HepG2 (cell line): ENCODE measurements around the gene H1-8. TPM values are rescaled to one million over a fixed set of nuclear protein-coding genes. Genes with fewer than 3 reads are reported as not detected.

ENCODE experiments used
- ATAC-seq: fragments of 200-7000 bp; cut with Tn5 transposase; 3 replicates; pipeline ENCODE4 v1.9.1; 2020; ENCODE audit warnings: mild to moderate bottlenecking, moderate library complexity
- BruUV-seq: library from RNA; stranded (reverse); fragments of 400-500 nt; replicated peaks from 2 replicates; lab custom pipeline; 2021; lab: Mats Ljungman, UMichigan
- CTCF ChIA-PET: fragments of 300-600 bp; formaldehyde crosslinking; extraction: SDS; loops from one replicate; lab custom pipeline; 2021; ENCODE audit warnings: low total read pairs, inconsistent platforms, low intra/inter-chr PET ratio; lab: Yijun Ruan, JAX
- POLR2A ChIA-PET: fragments of 350-600 bp; sonication (Branson Sonifier 250); formaldehyde crosslinking; loops from one replicate; lab custom pipeline; 2020; ENCODE audit warnings: antibody characterized with exemption, inconsistent platforms; lab: Yijun Ruan, JAX
- DNase-seq: peaks from one replicate; pipeline ENCODE4 v3.0.0-alpha.2; 2015; ENCODE audit warnings: low spot score
- FAIRE-seq: peaks from 3 replicates; lab custom pipeline; 2011; peaks lifted over from hg19 to GRCh38; lab: Jason Lieb, UNC
- H2AFZ ChIP-seq: one replicate; pipeline ENCODE4 v1.6.1; 2011; ENCODE audit warnings: low read length, inconsistent platforms
- H3K27ac ChIP-seq: fragments of 300-600 bp; 3 replicates; pipeline ENCODE4 v1.8.0; 2011; ENCODE audit warnings: mixed run types, mild to moderate bottlenecking, mixed read lengths, low read length, inconsistent platforms; ENCODE audit not compliant: insufficient read depth; ENCODE audit errors: extremely low read length
- H3K27me3 ChIP-seq, 2 experiments: fragments of 200-600 bp in 1 of 2; 2 replicates in 1 of 2; 3 replicates in 1 of 2; pipeline versions ENCODE4 v1.6.0 to v1.8.0; 2011; ENCODE audit warnings: low read length in 2 of 2, mild to moderate bottlenecking in 2 of 2, moderate library complexity in 2 of 2, inconsistent platforms in 1 of 2; ENCODE audit not compliant: insufficient read depth in 2 of 2, control insufficient read depth in 1 of 2
- H3K36me3 ChIP-seq, 2 experiments: fragments of 200-600 bp in 1 of 2; replicated peaks in 1 of 2; 2 replicates in 1 of 2; 3 replicates in 1 of 2; pipeline versions ENCODE4 v1.5.1 to v1.8.0; 2011; ENCODE audit warnings: low read length in 2 of 2, inconsistent platforms in 1 of 2; ENCODE audit not compliant: insufficient read depth in 2 of 2, control insufficient read depth in 1 of 2
- H3K4me1 ChIP-seq: 2 replicates; pipeline ENCODE4 v1.5.1; 2012; ENCODE audit warnings: low read length, inconsistent platforms; ENCODE audit not compliant: insufficient read depth
- H3K4me2 ChIP-seq: 2 replicates; pipeline ENCODE4 v1.6.0; 2011; ENCODE audit warnings: low read depth, low read length, inconsistent platforms
- H3K4me3 ChIP-seq, 3 experiments: fragments of 200-600 bp in 1 of 3; sonication (generic), shearing (Covaris generic) in 1 of 3; replicated peaks in 1 of 3; 2 replicates each; pipeline ENCODE4 v1.5.1; 2011 to 2016; ENCODE audit warnings: low read length in 3 of 3, inconsistent platforms in 2 of 3, low read depth in 2 of 3, mild to moderate bottlenecking in 2 of 3, control low read depth in 1 of 3, mixed read lengths in 1 of 3; ENCODE audit not compliant: insufficient read depth in 1 of 3
- H3K79me2 ChIP-seq: one replicate; pipeline ENCODE4 v1.6.1; 2011; ENCODE audit warnings: low read length, inconsistent platforms; ENCODE audit not compliant: insufficient read depth
- H3K9ac ChIP-seq: 2 replicates; pipeline ENCODE4 v1.6.0; 2011; ENCODE audit warnings: mild to moderate bottlenecking, low read depth, low read length, inconsistent platforms; ENCODE audit not compliant: insufficient read depth
- H3K9me3 ChIP-seq: 2 replicates; pipeline ENCODE4 v1.5.1; 2012; ENCODE audit warnings: mild to moderate bottlenecking, low read length
- H4K20me1 ChIP-seq: 2 replicates; pipeline ENCODE4 v1.6.0; 2011; ENCODE audit warnings: inconsistent platforms, mild to moderate bottlenecking, low read length, moderate library complexity; ENCODE audit not compliant: insufficient read depth
- EHMT2 ChIP-seq: fragments of 200-600 bp; sonication (generic); IDR thresholded peaks from 2 replicates; pipeline ENCODE4 v1.7.0; 2017; ENCODE audit warnings: antibody characterized with exemption, low read depth, low read length, borderline replicate concordance
- FOXP4 ChIP-seq: sonication (generic); formaldehyde crosslinking; IDR thresholded peaks from 2 replicates; pipeline ENCODE4 v1.4.0; 2020; ENCODE audit warnings: missing genetic modification reagents
- GATAD2A ChIP-seq: IDR thresholded peaks from 2 replicates; pipeline ENCODE4 v1.6.1; 2016
- KLF12 ChIP-seq: sonication (generic); formaldehyde crosslinking; IDR thresholded peaks from 2 replicates; pipeline ENCODE4 v1.4.0; 2020; ENCODE audit warnings: missing genetic modification reagents, borderline replicate concordance
- ONECUT2 ChIP-seq: sonication (generic); formaldehyde crosslinking; IDR thresholded peaks from 2 replicates; pipeline ENCODE4 v1.4.0; 2020; ENCODE audit warnings: missing genetic modification reagents
- POLR2AphosphoS5 ChIP-seq: IDR thresholded peaks from 2 replicates; pipeline ENCODE4 v1.6.1; 2012; ENCODE audit warnings: low read depth, low read length
- ZBTB43 ChIP-seq: sonication (generic); formaldehyde crosslinking; conservative IDR thresholded peaks from 2 replicates; pipeline ENCODE4 v1.4.0; 2020; ENCODE audit warnings: missing genetic modification reagents
- ZFP41 ChIP-seq: sonication (generic); formaldehyde crosslinking; IDR thresholded peaks from 2 replicates; pipeline ENCODE4 v1.4.0; 2020; ENCODE audit warnings: mild to moderate bottlenecking, missing genetic modification reagents, borderline replicate concordance
- ZSCAN21 ChIP-seq: sonication (generic); formaldehyde crosslinking; IDR thresholded peaks from 2 replicates; pipeline ENCODE4 v1.8.0; 2022; ENCODE audit warnings: mild to moderate bottlenecking, missing genetic modification reagents, moderate library complexity, borderline replicate concordance
- WGBS: methylation state at CpG from one replicate; pipeline ENCODE4 v1.1.6; 2017; ENCODE audit warnings: low lambda C conversion rate; 5-methylcytosine and 5-hydroxymethylcytosine counted together
- in situ Hi-C: cut with HindIII; loops from 2 replicates; pipeline ENCODE4 v1.10.0; 2017; ENCODE audit warnings: low pct_unique_long_range_greater_than_20kb; ENCODE audit not compliant: extremely low pct_ligation_motif_present
- intact Hi-C: fragments of 100-400 bp; cut with micrococcal nuclease; formaldehyde crosslinking; loops from one replicate; pipeline ENCODE4 v1.10.0; 2022; ENCODE audit not compliant: unreplicated experiment
- polyA plus RNA-seq, 8 experiments: library from polyadenylated mRNA; depleted of rRNA in 3 of 8; stranded (reverse) in 7 of 8; unstranded in 1 of 8; fragments of >200 nt; fragmentation: Illumina TruSeq in 4 of 8; extraction: Trizol in 4 of 8; gene quantifications; 2 replicates each; pipeline versions ENCODE4 v1.2.1 to v1.2.3, GENCODE V29; 2011 to 2016; ENCODE audit warnings: low read depth in 4 of 8, missing spikeins in 1 of 8, mixed read lengths in 1 of 8; ENCODE audit not compliant: insufficient read depth in 1 of 8
- total RNA-seq, 5 experiments: library from RNA; depleted of rRNA; stranded (reverse); fragments of >200 nt; fragmentation: Illumina TruSeq; extraction: Trizol; gene quantifications; 2 replicates each; pipeline ENCODE4 v1.2.3, GENCODE V29; 2016; ENCODE audit warnings: low read depth in 1 of 5

The H1-8 gene
- total and polyA plus RNA-seq, 2 of the 13 experiments (the other 11 are each of a cell fraction or from before 2014, with no cell fraction given), result 0.08 TPM; not detected in 1

DNA sequence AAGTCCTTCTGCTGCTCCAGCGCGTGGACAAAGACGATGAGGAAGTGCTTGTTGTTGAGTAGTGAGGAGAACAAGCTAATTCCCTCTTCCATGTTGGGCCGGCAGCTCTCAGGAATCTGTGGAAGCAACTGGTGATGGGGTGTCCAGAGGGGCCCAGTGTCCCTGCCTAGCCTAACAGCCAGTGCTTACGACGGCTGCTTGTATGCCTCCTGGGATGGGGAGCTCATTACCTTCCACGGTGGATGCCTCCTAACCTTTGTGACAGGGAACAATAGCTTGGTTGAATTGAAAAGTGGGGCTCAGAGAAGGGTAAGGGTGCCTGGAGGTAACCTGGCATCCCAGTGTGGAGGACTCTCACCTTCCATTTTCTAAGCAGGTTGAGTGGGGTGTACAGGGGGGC, 22.9 kb downstream of the H1-8 start:
- 98% methylated on average over 7 of the region's 7 CpGs for WGBS
- BruUV-seq, result no TSS peak
- no peak for ATAC-seq
- Histone ChIP-seq H3K36me3 (peaks cover 12 to 14% of the 10 kb centered on the region in 2 experiments; a peak in 4 of 5 replicates), H3K4me1 (peaks cover 14% of the 10 kb centered on the region), H3K4me3 (no peak overlapping the region), H3K9ac (no peak overlapping the region), H3K27ac (no peak overlapping the region), H2AFZ (no peak overlapping the region)
- in situ Hi-C loops, result no loop called here
- TF ChIP-seq ZBTB43 (CRISPR knock-in tag), result no peak
- no peak for TF ChIP-seq KLF12
- no peak for TF ChIP-seq FOXP4
- no peak for TF ChIP-seq ZSCAN21 (CRISPR knock-in tag)
- TF ChIP-seq EHMT2, result no peak
- no peak for TF ChIP-seq ZFP41 (CRISPR knock-in tag)
- no peak for TF ChIP-seq GATAD2A (CRISPR knock-in tag)
- TF ChIP-seq ONECUT2 (CRISPR knock-in tag), result no peak
- TF ChIP-seq POLR2AphosphoS5, result no peak
- TF ChIP-seq, all 625 proteins: peak for 0
- POLR2A ChIA-PET, result no interaction called here
- FAIRE-seq (no peak), DNase-seq (no peak)
- H4K20me1 ChIP-seq, result no peaks in the 10 kb centered on the region
- H3K79me2 ChIP-seq, result no peaks in the 10 kb centered on the region
- H3K4me2 ChIP-seq, result no peak overlapping the region
- intact Hi-C loops, result no loop called here
- no peaks in the 10 kb centered on the region for H3K27me3 ChIP-seq
- H3K9me3 ChIP-seq, result no peaks in the 10 kb centered on the region
- CTCF ChIA-PET, result no interaction called here
